NT2/D1 (cell line): ENCODE data around the gene GSK3B.

ENCODE experiments used
- DNase-seq: peaks from one replicate; pipeline ENCODE4 v3.0.0-alpha.2; 2011; ENCODE audit warnings: low read depth, low spot score
- H3K27me3 ChIP-seq: 2 replicates; pipeline ENCODE4 v1.6.0; 2011; ENCODE audit warnings: mild to moderate bottlenecking; ENCODE audit not compliant: insufficient read length, insufficient read depth
- H3K36me3 ChIP-seq: 2 replicates; pipeline ENCODE4 v1.6.1; 2011; ENCODE audit warnings: mild to moderate bottlenecking, low read length, mixed read lengths; ENCODE audit not compliant: insufficient read depth, insufficient read length
- H3K4me1 ChIP-seq: 2 replicates; pipeline ENCODE4 v1.5.1; 2011; ENCODE audit not compliant: insufficient read depth, insufficient read length
- H3K4me3 ChIP-seq: 2 replicates; pipeline ENCODE4 v1.5.1; 2011; ENCODE audit warnings: low read depth; ENCODE audit not compliant: insufficient read length
- H3K9ac ChIP-seq: 2 replicates; pipeline ENCODE4 v1.6.0; 2011; ENCODE audit warnings: low read depth; ENCODE audit not compliant: insufficient read length
- H3K9me3 ChIP-seq: 2 replicates; pipeline ENCODE4 v1.5.1; 2011; ENCODE audit warnings: mild to moderate bottlenecking, low read length; ENCODE audit not compliant: insufficient read depth
- SUZ12 ChIP-seq: IDR thresholded peaks from 2 replicates; pipeline ENCODE4 v1.6.1; 2011; ENCODE audit not compliant: insufficient read length, insufficient read depth; ENCODE audit errors: extremely low read depth
- YY1 ChIP-seq: IDR thresholded peaks from 2 replicates; pipeline ENCODE4 v1.6.1; 2011; ENCODE audit not compliant: insufficient read length, insufficient read depth
- ZNF274 ChIP-seq: IDR thresholded peaks from 2 replicates; pipeline ENCODE4 v1.6.1; 2011; ENCODE audit warnings: mild to moderate bottlenecking, low read depth, low read length

The GSK3B gene

GRCh38 chr3:120089089-120089488 lies 5.2 kb downstream of the GSK3B start:
- Histone ChIP-seq H3K27me3 (no peaks in the 10 kb centered on the region), H3K9me3 (no peaks in the 10 kb centered on the region), H3K36me3 (peaks cover 2% of the 10 kb centered on the region), H3K4me3 (no peak overlapping the region), H3K4me1 (no peaks in the 10 kb centered on the region), H3K9ac (no peak overlapping the region)
- no peak for DNase-seq
- no peak for TF ChIP-seq SUZ12

GRCh38 chr3:120088622-120089021 lies 5.6 kb downstream of the GSK3B start:
- Histone ChIP-seq H3K27me3 (no peaks in the 10 kb centered on the region), H3K4me3 (no peak overlapping the region), H3K9ac (no peak overlapping the region), H3K36me3 (peaks cover 2% of the 10 kb centered on the region), H3K4me1 (no peaks in the 10 kb centered on the region), H3K9me3 (no peaks in the 10 kb centered on the region)
- DNase-seq, result no peak
- TF ChIP-seq YY1 (no peak), ZNF274 (no peak), SUZ12 (no peak)

GRCh38 chr3:120081719-120082118 lies 12.5 kb downstream of the GSK3B start:
- Histone ChIP-seq H3K9ac (no peak overlapping the region), H3K4me1 (no peaks in the 10 kb centered on the region), H3K27me3 (no peaks in the 10 kb centered on the region), H3K36me3 (peaks cover 15% of the 10 kb centered on the region), H3K4me3 (no peak overlapping the region), H3K9me3 (no peaks in the 10 kb centered on the region)
- no peak for DNase-seq
- no peak for TF ChIP-seq ZNF274
- no peak for TF ChIP-seq SUZ12
- no peak for TF ChIP-seq YY1

- Histone ChIP-seq H3K27me3 (no peaks in the 10 kb centered on the region), H3K4me3 (no peak overlapping the region), H3K9me3 (no peaks in the 10 kb centered on the region), H3K9ac (no peak overlapping the region), H3K36me3 (peaks cover 15% of the 10 kb centered on the region), H3K4me1 (no peaks in the 10 kb centered on the region)
- TF ChIP-seq ZNF274 (no peak), YY1 (no peak), SUZ12 (no peak)
- no peak for DNase-seq
These were observed 13.4 kb downstream of the GSK3B start for GRCh38 chr3:120080836-120081235.

- Histone ChIP-seq H3K4me3 (no peak overlapping the region), H3K4me1 (no peaks in the 10 kb centered on the region), H3K36me3 (peaks cover 9% of the 10 kb centered on the region), H3K9me3 (no peaks in the 10 kb centered on the region), H3K27me3 (no peaks in the 10 kb centered on the region), H3K9ac (no peak overlapping the region)
- TF ChIP-seq ZNF274 (no peak), YY1 (no peak), SUZ12 (no peak)
- no peak for DNase-seq
These were observed 16.5 kb downstream of the GSK3B start for GRCh38 chr3:120077731-120078130.

- no peak overlapping the region for H3K4me3 ChIP-seq
- H3K9ac ChIP-seq, result no peak overlapping the region
- H3K36me3 ChIP-seq, result no peaks in the 10 kb centered on the region
- no peak for DNase-seq
- no peaks in the 10 kb centered on the region for H3K27me3 ChIP-seq
- no peaks in the 10 kb centered on the region for H3K4me1 ChIP-seq
- TF ChIP-seq SUZ12, result no peak
- no peaks in the 10 kb centered on the region for H3K9me3 ChIP-seq
These were observed 21.3 kb downstream of the GSK3B start for GRCh38 chr3:120072867-120073525.

- DNase-seq, result no peak
- Histone ChIP-seq H3K36me3 (no peaks in the 10 kb centered on the region), H3K27me3 (no peaks in the 10 kb centered on the region), H3K9ac (no peak overlapping the region), H3K9me3 (no peaks in the 10 kb centered on the region), H3K4me3 (no peak overlapping the region), H3K4me1 (no peaks in the 10 kb centered on the region)
- TF ChIP-seq SUZ12 (no peak), YY1 (no peak), ZNF274 (no peak)
These were observed 23.0 kb downstream of the GSK3B start for GRCh38 chr3:120071259-120071658.
